Cardiac muscle cell (in vitro differentiated cells and primary cell): Measurements from ENCODE around the gene CYP20A1. TPM values are rescaled to one million over a fixed set of nuclear protein-coding genes. Genes with fewer than 3 reads are reported as not detected.

Source experiments
- DNase-seq, 2 donors: peaks; one replicate each; pipeline versions ENCODE4 v3.0.0 to v3.0.0-alpha.2; 2010 to 2017; ENCODE audit warnings: low read depth in 1 of 2, low spot score in 1 of 2
- H3K27ac ChIP-seq: fragments of 200-600 bp; sonication (generic); 2 replicates; pipeline ENCODE4 v1.5.1; 2016
- H3K27me3 ChIP-seq: fragments of 200-600 bp; sonication (generic); 2 replicates; pipeline ENCODE4 v1.6.0; 2016; ENCODE audit warnings: control low read depth
- H3K36me3 ChIP-seq: fragments of 200-600 bp; sonication (generic); 2 replicates; pipeline ENCODE4 v1.5.1; 2016; ENCODE audit warnings: control low read depth
- H3K4me1 ChIP-seq: fragments of 200-600 bp; sonication (generic); 2 replicates; pipeline ENCODE4 v1.8.1; 2017; ENCODE audit warnings: low read depth, mild to moderate bottlenecking, mixed run types
- H3K4me3 ChIP-seq: fragments of 200-600 bp; sonication (generic); 2 replicates; pipeline ENCODE4 v1.5.1; 2016; ENCODE audit warnings: mild to moderate bottlenecking
- H3K9me3 ChIP-seq: fragments of 200-600 bp; sonication (generic); 2 replicates; pipeline ENCODE4 v1.5.1; 2017; ENCODE audit warnings: low read depth, mild to moderate bottlenecking, control low read depth
- polyA plus RNA-seq: library from polyadenylated mRNA; unstranded; fragments of >200 nt; fragmentation: Nextera tagmentation; extraction: Ambion mirVana; gene quantifications from 2 replicates; pipeline ENCODE4 v1.2.1, GENCODE V29; 2016
- total RNA-seq: library from RNA; depleted of rRNA; stranded (reverse); fragments of >200 nt; gene quantifications from 2 replicates; pipeline ENCODE4 v1.2.3, GENCODE V29; 2016
- TF ChIP-seq, protein P1 (sequence below): IDR thresholded peaks from 2 replicates; pipeline ENCODE4 v1.5.1; 2012; ENCODE audit warnings: low read depth, mild to moderate bottlenecking, low read length

CYP20A1 gene
- total and polyA plus RNA-seq, 2 experiments from 2014 or later, result 7.1 to 15.9 TPM

DNA sequence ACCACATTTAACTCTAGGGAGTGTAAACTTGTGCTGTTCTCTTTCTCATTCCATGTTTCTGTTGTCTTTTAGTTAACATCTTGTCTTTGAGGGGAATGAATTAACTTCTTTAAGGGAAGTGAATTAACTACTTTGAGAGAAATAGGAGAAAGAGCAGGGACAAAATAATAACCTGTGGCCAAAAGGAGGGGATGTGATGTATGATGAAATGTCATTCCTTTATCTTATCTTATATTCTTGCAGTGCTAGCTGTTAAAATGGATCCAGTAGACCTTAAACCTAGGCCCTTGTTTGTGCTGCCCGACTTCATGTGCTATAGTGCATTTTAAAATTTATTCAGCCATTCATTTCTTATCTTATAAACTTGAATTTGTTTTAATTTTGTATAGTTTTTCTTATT lies 107.8 kb downstream of the CYP20A1 start:
- Histone ChIP-seq H3K27ac (peak overlapping the region; percentile 10), H3K9me3 (no peaks in the 10 kb centered on the region), H3K4me1 (peaks cover 14% of the 10 kb centered on the region), H3K27me3 (no peaks in the 10 kb centered on the region), H3K36me3 (no peaks in the 10 kb centered on the region), H3K4me3 (no peak overlapping the region)
- no peak for DNase-seq
- TF ChIP-seq, protein P1, sequence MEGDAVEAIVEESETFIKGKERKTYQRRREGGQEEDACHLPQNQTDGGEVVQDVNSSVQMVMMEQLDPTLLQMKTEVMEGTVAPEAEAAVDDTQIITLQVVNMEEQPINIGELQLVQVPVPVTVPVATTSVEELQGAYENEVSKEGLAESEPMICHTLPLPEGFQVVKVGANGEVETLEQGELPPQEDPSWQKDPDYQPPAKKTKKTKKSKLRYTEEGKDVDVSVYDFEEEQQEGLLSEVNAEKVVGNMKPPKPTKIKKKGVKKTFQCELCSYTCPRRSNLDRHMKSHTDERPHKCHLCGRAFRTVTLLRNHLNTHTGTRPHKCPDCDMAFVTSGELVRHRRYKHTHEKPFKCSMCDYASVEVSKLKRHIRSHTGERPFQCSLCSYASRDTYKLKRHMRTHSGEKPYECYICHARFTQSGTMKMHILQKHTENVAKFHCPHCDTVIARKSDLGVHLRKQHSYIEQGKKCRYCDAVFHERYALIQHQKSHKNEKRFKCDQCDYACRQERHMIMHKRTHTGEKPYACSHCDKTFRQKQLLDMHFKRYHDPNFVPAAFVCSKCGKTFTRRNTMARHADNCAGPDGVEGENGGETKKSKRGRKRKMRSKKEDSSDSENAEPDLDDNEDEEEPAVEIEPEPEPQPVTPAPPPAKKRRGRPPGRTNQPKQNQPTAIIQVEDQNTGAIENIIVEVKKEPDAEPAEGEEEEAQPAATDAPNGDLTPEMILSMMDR, result no peak

DNA sequence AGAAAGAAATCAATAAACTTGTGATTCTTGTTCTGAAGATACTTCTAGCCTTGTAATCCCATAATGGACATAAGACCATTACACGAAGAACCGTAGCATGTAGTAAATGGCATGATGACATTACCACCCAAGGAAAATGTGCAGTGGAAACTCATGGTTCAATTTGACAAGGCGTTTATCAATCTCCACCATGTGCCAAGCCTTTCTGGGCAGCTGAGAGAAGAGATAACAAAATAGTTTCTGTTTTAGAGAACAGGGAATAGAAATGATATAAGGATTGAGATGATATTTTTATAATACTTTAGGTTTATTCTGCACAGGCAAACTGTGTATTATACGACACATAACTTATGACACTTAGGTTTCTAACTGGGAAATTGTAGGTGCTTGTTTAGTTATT lies 108.6 kb downstream of the CYP20A1 start:
- Histone ChIP-seq H3K27me3 (no peaks in the 10 kb centered on the region), H3K9me3 (no peaks in the 10 kb centered on the region)
- TF ChIP-seq, protein P1, result no peak

DNA sequence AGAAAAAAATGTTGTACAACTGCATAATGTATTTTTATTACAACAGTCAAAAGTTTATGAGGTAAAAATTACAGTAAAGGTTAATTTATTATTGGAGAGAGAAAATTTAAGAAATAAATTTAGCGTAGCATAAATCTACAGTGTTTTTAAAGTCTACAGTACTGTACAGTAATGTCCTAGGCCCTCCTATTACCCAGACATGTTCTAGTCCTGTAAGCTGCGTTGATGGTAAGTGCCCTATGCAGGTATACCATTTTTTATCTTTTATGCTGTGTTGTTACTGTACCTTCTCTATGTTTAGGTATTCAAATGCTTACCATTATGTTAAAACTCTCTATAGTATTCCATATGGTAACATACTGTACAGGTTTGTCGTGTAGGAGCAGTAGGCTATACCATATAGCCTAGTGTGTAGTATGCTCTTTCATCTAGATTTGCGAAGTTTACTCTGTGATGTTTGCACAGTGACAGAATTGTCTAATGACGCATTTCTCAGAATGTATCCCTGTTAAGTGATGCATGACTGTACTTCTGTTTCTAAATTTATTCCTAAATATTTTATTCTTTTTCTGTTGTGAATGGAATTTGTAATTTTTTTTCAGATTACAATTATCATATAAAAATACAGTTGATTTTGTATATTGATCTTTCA lies 113.9 kb downstream of the CYP20A1 start:
- no peak for DNase-seq
- Histone ChIP-seq H3K36me3 (no peaks in the 10 kb centered on the region), H3K27ac (no peak overlapping the region), H3K27me3 (no peaks in the 10 kb centered on the region), H3K9me3 (no peaks in the 10 kb centered on the region), H3K4me3 (no peak overlapping the region), H3K4me1 (peaks cover 4% of the 10 kb centered on the region)
- TF ChIP-seq, protein P1, result no peak

More for the DNA sequence above, 108.6 kb downstream of the CYP20A1 start:
- H3K36me3 ChIP-seq, result no peaks in the 10 kb centered on the region
- no peak overlapping the region for H3K4me3 ChIP-seq
- no peak for DNase-seq
- H3K27ac ChIP-seq, result peak overlapping the region; percentile 10
- peaks cover 17% of the 10 kb centered on the region for H3K4me1 ChIP-seq

GRCh38 chr2:203354966-203355365 lies 116.1 kb downstream of the CYP20A1 start:
- Histone ChIP-seq H3K4me3 (no peak overlapping the region), H3K4me1 (peaks cover 4% of the 10 kb centered on the region), H3K27me3 (no peaks in the 10 kb centered on the region), H3K27ac (no peak overlapping the region), H3K36me3 (no peaks in the 10 kb centered on the region), H3K9me3 (no peaks in the 10 kb centered on the region)
- TF ChIP-seq, protein P1, result no peak
- DNase-seq, result no peak

Other genes starting within 250 kb of the CYP20A1 start
- 9.4 and 16.0 TPM in 2 replicates for gene NBEAL1, start 224.1 kb upstream of the CYP20A1 start, total RNA-seq
- 12.0 and 13.7 TPM in 2 replicates for gene NBEAL1, start 224.1 kb upstream of the CYP20A1 start, polyA plus RNA-seq
- 63.5 and 76.8 TPM in 2 replicates for gene ABI2, start 89.4 kb downstream of the CYP20A1 start, total RNA-seq
- 49.8 and 77.3 TPM in 2 replicates for gene ABI2, start 89.4 kb downstream of the CYP20A1 start, polyA plus RNA-seq